Prostate gland (tissue), 2 donors: Measurements from ENCODE around the gene CHN1.

ENCODE experiments used
- CTCF ChIP-seq, 4 experiments: fragments of 200-600 bp in 2 of 4; fragments of 450-650 bp in 2 of 4; sonication (generic) in 2 of 4; IDR thresholded peaks; 1 replicate in 3 of 4; 2 replicates in 1 of 4; pipeline ENCODE4 v1.5.1; 2016 to 2019; ENCODE audit warnings: antibody characterized with exemption in 4 of 4, mild to moderate bottlenecking in 2 of 4, moderate library complexity in 2 of 4
- POLR2A ChIP-seq: fragments of 450-650 bp; IDR thresholded peaks from one replicate; pipeline ENCODE4 v1.6.1; 2016; ENCODE audit warnings: antibody characterized with exemption, mild to moderate bottlenecking

GRCh38 chr2:174908284-174908683, 96.9 kb downstream of the CHN1 start:
- TF ChIP-seq POLR2A (no peak), CTCF (IDR thresholded peaks at IDR 0.05) (no peak)
